Neural cell (in vitro differentiated cells): ENCODE measurements around the gene RIMS4. TPM values are rescaled to one million over a fixed set of nuclear protein-coding genes. Genes with fewer than 3 reads are reported as not detected.

Experiments
- H2AFZ ChIP-seq: fragments of 200-600, 300-800 bp; sonication (generic), shearing (Covaris generic); 2 replicates; pipeline ENCODE4 v1.6.0; 2014; ENCODE audit warnings: low read depth, mild to moderate bottlenecking, antibody characterized with exemption, low read length, moderate library complexity
- H3F3A ChIP-seq: fragments of 200-600 bp; shearing (Covaris generic); 2 replicates; pipeline ENCODE4 v1.6.1; 2016; ENCODE audit warnings: mild to moderate bottlenecking, moderate library complexity, mixed read lengths, antibody characterized with exemption, low read length; ENCODE audit not compliant: insufficient read depth, poor library complexity, severe bottlenecking
- H3K27ac ChIP-seq: fragments of 200-600, 300-800 bp; sonication (generic), shearing (Covaris generic); 2 replicates; pipeline ENCODE4 v1.5.1; 2014; ENCODE audit warnings: mild to moderate bottlenecking, low read length, moderate library complexity
- H3K27me3 ChIP-seq: fragments of 300-800, 200-600 bp; sonication (generic), shearing (Covaris generic); 2 replicates; pipeline ENCODE4 v1.6.0; 2014; ENCODE audit warnings: mild to moderate bottlenecking, low read depth, low read length, moderate library complexity; ENCODE audit not compliant: insufficient read depth
- H3K36me3 ChIP-seq: fragments of 300-800, 200-600 bp; sonication (generic), shearing (Covaris generic); 2 replicates; pipeline ENCODE4 v1.5.1; 2014; ENCODE audit warnings: mild to moderate bottlenecking, antibody characterized with exemption, low read length, moderate library complexity; ENCODE audit not compliant: insufficient read depth
- H3K4me2 ChIP-seq: fragments of 300-800, 200-600 bp; sonication (generic), shearing (Covaris generic); 2 replicates; pipeline ENCODE4 v1.6.0; 2014; ENCODE audit warnings: mild to moderate bottlenecking, low read length
- H3K4me3 ChIP-seq: fragments of 300-800, 200-600 bp; sonication (generic), shearing (Covaris generic); 2 replicates; pipeline ENCODE4 v1.5.1; 2014; ENCODE audit warnings: mild to moderate bottlenecking, low read length, moderate library complexity
- H3K79me2 ChIP-seq: fragments of 200-600 bp; shearing (Covaris generic); replicated peaks from 2 replicates; pipeline ENCODE4 v1.6.0; 2014; ENCODE audit warnings: mild to moderate bottlenecking, low read length, moderate library complexity; ENCODE audit not compliant: insufficient read depth
- H3K9ac ChIP-seq: fragments of 300-800, 200-600 bp; sonication (generic), shearing (Covaris generic); 2 replicates; pipeline ENCODE4 v1.6.1; 2016; ENCODE audit warnings: mild to moderate bottlenecking, low read length, mixed read lengths
- H3K9me2 ChIP-seq: fragments of 200-600 bp; shearing (Covaris generic); 2 replicates; pipeline ENCODE4 v1.6.1; 2016; ENCODE audit warnings: mild to moderate bottlenecking, low read length, mixed read lengths; ENCODE audit not compliant: insufficient read depth
- H3K9me3 ChIP-seq: fragments of 200-600, 300-800 bp; sonication (generic), shearing (Covaris generic); 2 replicates; pipeline ENCODE4 v1.6.1; 2016; ENCODE audit warnings: mild to moderate bottlenecking, mixed run types, low read length, moderate library complexity, mixed read lengths
- H4K20me1 ChIP-seq: fragments of 200-600 bp; shearing (Covaris generic); 2 replicates; pipeline ENCODE4 v1.6.1; 2016; ENCODE audit warnings: mild to moderate bottlenecking, mixed run types; ENCODE audit not compliant: insufficient read depth
- EP300 ChIP-seq: fragments of 450-650 bp; conservative IDR thresholded peaks from 2 replicates; pipeline ENCODE4 v1.6.1; 2014; ENCODE audit warnings: antibody characterized with exemption, mild to moderate bottlenecking, moderate library complexity; ENCODE audit not compliant: poor library complexity, severe bottlenecking
- EZH2 ChIP-seq: fragments of 200-600, 300-800 bp; shearing (Covaris generic), sonication (generic); IDR thresholded peaks from 2 replicates; pipeline ENCODE4 v1.6.1; 2014; ENCODE audit warnings: antibody characterized with exemption, low read length, borderline replicate concordance, mild to moderate bottlenecking; ENCODE audit not compliant: insufficient read depth, poor library complexity, severe bottlenecking
- MXI1 ChIP-seq: fragments of 450-650 bp; conservative IDR thresholded peaks from 2 replicates; pipeline ENCODE4 v1.6.1; 2014; ENCODE audit warnings: antibody characterized with exemption, mild to moderate bottlenecking; ENCODE audit not compliant: poor library complexity, severe bottlenecking
- POLR2AphosphoS5 ChIP-seq: IDR thresholded peaks from 2 replicates; pipeline ENCODE4 v1.6.1; 2012
- RAD21 ChIP-seq: fragments of 450-650 bp; conservative IDR thresholded peaks from 2 replicates; pipeline ENCODE4 v1.6.1; 2014; ENCODE audit warnings: antibody characterized with exemption, mild to moderate bottlenecking, moderate library complexity
- SMC3 ChIP-seq: fragments of 450-650 bp; conservative IDR thresholded peaks from 2 replicates; pipeline ENCODE4 v1.6.1; 2014; ENCODE audit warnings: antibody characterized with exemption, mild to moderate bottlenecking, moderate library complexity; ENCODE audit not compliant: poor library complexity
- TAF1 ChIP-seq: IDR thresholded peaks from 2 replicates; pipeline ENCODE4 v1.6.1; 2012; ENCODE audit warnings: low read depth
- polyA plus RNA-seq: library from polyadenylated mRNA; depleted of rRNA; stranded (reverse); fragments of >200 nt; gene quantifications from 2 replicates; pipeline ENCODE4 v1.2.3, GENCODE V29; 2014
- TF ChIP-seq, protein P1 (sequence below): IDR thresholded peaks from 2 replicates; pipeline ENCODE4 v1.6.1; 2012; ENCODE audit warnings: borderline replicate concordance
- TF ChIP-seq, protein P2 (sequence below): fragments of 450-650 bp; IDR thresholded peaks from 2 replicates; pipeline ENCODE4 v1.5.1; 2014; ENCODE audit warnings: antibody characterized with exemption, mild to moderate bottlenecking, moderate library complexity; ENCODE audit not compliant: poor library complexity, severe bottlenecking

Gene RIMS4
- polyA plus RNA-seq, 1 donor from 2014 or later, result 40.6 TPM

DNA sequence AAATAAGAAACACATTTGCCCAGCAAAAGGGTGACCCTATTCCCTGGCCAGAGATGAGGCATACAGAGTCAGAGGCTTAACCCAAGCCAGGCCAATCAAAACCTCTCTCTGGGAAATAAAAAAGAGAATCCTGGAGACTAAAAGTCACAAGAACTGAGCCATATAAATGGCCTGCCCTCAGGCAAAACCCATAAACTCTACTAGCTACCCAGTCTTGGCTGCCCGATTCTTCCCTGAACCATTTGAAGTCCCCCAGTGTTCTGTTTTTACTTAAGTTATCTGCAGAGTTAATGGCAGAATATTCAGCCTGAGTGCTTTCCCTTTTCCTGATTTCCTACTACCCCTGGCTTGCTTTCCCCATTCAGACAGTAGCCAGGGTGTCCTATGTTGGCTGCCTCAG lies 50.8 kb downstream of the RIMS4 start:
- no peak for TF ChIP-seq SMC3
- no peak for TF ChIP-seq TAF1
- TF ChIP-seq POLR2AphosphoS5, result no peak
- TF ChIP-seq RAD21, result no peak
- no peak for TF ChIP-seq EZH2
- TF ChIP-seq, protein P1, sequence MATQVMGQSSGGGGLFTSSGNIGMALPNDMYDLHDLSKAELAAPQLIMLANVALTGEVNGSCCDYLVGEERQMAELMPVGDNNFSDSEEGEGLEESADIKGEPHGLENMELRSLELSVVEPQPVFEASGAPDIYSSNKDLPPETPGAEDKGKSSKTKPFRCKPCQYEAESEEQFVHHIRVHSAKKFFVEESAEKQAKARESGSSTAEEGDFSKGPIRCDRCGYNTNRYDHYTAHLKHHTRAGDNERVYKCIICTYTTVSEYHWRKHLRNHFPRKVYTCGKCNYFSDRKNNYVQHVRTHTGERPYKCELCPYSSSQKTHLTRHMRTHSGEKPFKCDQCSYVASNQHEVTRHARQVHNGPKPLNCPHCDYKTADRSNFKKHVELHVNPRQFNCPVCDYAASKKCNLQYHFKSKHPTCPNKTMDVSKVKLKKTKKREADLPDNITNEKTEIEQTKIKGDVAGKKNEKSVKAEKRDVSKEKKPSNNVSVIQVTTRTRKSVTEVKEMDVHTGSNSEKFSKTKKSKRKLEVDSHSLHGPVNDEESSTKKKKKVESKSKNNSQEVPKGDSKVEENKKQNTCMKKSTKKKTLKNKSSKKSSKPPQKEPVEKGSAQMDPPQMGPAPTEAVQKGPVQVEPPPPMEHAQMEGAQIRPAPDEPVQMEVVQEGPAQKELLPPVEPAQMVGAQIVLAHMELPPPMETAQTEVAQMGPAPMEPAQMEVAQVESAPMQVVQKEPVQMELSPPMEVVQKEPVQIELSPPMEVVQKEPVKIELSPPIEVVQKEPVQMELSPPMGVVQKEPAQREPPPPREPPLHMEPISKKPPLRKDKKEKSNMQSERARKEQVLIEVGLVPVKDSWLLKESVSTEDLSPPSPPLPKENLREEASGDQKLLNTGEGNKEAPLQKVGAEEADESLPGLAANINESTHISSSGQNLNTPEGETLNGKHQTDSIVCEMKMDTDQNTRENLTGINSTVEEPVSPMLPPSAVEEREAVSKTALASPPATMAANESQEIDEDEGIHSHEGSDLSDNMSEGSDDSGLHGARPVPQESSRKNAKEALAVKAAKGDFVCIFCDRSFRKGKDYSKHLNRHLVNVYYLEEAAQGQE, result no peak
- no peak for TF ChIP-seq MXI1
- TF ChIP-seq EP300, result no peak
- TF ChIP-seq, protein P2, sequence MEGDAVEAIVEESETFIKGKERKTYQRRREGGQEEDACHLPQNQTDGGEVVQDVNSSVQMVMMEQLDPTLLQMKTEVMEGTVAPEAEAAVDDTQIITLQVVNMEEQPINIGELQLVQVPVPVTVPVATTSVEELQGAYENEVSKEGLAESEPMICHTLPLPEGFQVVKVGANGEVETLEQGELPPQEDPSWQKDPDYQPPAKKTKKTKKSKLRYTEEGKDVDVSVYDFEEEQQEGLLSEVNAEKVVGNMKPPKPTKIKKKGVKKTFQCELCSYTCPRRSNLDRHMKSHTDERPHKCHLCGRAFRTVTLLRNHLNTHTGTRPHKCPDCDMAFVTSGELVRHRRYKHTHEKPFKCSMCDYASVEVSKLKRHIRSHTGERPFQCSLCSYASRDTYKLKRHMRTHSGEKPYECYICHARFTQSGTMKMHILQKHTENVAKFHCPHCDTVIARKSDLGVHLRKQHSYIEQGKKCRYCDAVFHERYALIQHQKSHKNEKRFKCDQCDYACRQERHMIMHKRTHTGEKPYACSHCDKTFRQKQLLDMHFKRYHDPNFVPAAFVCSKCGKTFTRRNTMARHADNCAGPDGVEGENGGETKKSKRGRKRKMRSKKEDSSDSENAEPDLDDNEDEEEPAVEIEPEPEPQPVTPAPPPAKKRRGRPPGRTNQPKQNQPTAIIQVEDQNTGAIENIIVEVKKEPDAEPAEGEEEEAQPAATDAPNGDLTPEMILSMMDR, result no peak
- no peaks in the 10 kb centered on the region for H3K36me3 ChIP-seq
- no peaks in the 10 kb centered on the region for H3K9me3 ChIP-seq
- H3K9me2 ChIP-seq, result no peaks in the 10 kb centered on the region
- H3K4me2 ChIP-seq, result no peak overlapping the region
- H4K20me1 ChIP-seq, result no peaks in the 10 kb centered on the region
- H3K9ac ChIP-seq, result no peak overlapping the region
- H3K27ac ChIP-seq, result no peak overlapping the region
- no peaks in the 10 kb centered on the region for H3F3A ChIP-seq
- H3K4me3 ChIP-seq, result no peak overlapping the region
- H2AFZ ChIP-seq, result no peak overlapping the region
- no peaks in the 10 kb centered on the region for H3K79me2 ChIP-seq
- no peaks in the 10 kb centered on the region for H3K27me3 ChIP-seq

DNA sequence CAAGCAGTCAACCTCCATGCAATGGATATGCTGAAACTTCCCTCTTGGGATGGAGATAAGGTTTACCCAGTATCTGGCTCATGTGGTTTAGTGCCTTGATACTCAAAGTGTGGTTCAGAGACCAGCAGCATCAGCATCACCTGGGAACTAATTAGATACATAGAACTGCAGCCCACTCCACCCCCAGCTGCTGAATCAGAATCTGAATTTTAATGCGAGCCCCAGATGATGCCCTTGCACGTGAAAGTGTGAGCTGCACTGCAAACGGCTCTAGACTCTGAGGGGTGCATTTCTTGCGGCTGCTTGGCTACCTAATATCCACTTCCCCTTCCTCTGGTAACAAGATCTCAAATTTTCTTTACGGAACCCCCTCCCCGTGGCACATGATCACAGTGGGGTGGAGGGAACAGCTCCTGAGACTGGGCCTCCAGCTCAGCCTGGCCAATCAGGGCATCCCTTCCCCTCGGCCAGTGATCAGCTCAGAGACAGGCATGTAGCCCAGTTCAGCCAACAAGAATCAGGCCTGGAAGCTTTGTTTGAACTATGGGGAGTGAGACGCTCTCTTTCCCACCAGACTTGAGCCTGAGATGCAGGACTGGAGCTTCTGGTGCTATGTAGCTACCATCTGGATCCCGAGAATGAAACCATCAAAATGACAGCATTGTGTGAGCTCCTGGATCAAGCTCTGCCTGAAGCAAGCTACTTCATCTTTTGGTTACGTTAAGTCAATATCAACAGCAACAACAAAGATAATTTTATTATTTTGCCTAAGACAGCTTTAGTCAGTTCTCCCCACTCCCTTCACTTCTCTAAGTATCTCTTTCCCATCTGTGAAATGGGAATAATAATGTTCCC lies 51.9 kb downstream of the RIMS4 start:
- Histone ChIP-seq H3K79me2 (no peaks in the 10 kb centered on the region), H3K4me2 (no peak overlapping the region), H4K20me1 (no peaks in the 10 kb centered on the region), H2AFZ (no peak overlapping the region), H3K27me3 (no peaks in the 10 kb centered on the region), H3K36me3 (no peaks in the 10 kb centered on the region), H3K9ac (no peak overlapping the region), H3K9me3 (no peaks in the 10 kb centered on the region), H3K4me3 (no peak overlapping the region), H3K27ac (no peak overlapping the region), H3F3A (no peaks in the 10 kb centered on the region), H3K9me2 (no peaks in the 10 kb centered on the region)
- TF ChIP-seq SMC3, result no peak
- no peak for TF ChIP-seq POLR2AphosphoS5
